HepG2 (cell line): Measurements from ENCODE around the gene TCF3. TPM values are rescaled to one million over a fixed set of nuclear protein-coding genes. Genes with fewer than 3 reads are reported as not detected.

Source experiments
- DMTF1 ChIP-seq: sonication (generic); formaldehyde crosslinking; IDR thresholded peaks from 2 replicates; pipeline ENCODE4 v1.4.0; 2020; ENCODE audit warnings: mild to moderate bottlenecking, missing genetic modification reagents
- KLF13 ChIP-seq: sonication (generic); formaldehyde crosslinking; IDR thresholded peaks from 2 replicates; pipeline ENCODE4 v1.4.0; 2020; ENCODE audit warnings: mild to moderate bottlenecking, missing genetic modification reagents
- NFYC ChIP-seq: IDR thresholded peaks from 2 replicates; pipeline ENCODE4 v1.6.1; 2016; ENCODE audit warnings: missing genetic modification reagents, missing compliant biosample characterization
- NR2C2 ChIP-seq: sonication (generic); formaldehyde crosslinking; IDR thresholded peaks from 2 replicates; pipeline ENCODE4 v1.4.0; 2020; ENCODE audit warnings: missing genetic modification reagents, mild to moderate bottlenecking, moderate library complexity, borderline replicate concordance
- PREB ChIP-seq: sonication (generic); formaldehyde crosslinking; IDR thresholded peaks from 2 replicates; pipeline ENCODE4 v1.4.0; 2020; ENCODE audit warnings: missing genetic modification reagents
- RAD21 ChIP-seq: fragments of 450-650 bp; formaldehyde crosslinking; IDR thresholded peaks from 2 replicates; pipeline ENCODE4 v1.5.0; 2020; ENCODE audit warnings: mild to moderate bottlenecking
- SMC3 ChIP-seq: IDR thresholded peaks from 2 replicates; pipeline ENCODE4 v1.6.1; 2011; ENCODE audit warnings: low read length, improper control_type of control experiment
- SOX13 ChIP-seq, 3 experiments: fragments of 450-650 bp in 1 of 3; sonication (generic) in 1 of 3; formaldehyde crosslinking in 1 of 3; IDR thresholded peaks in 2 of 3; conservative IDR thresholded peaks in 1 of 3; 2 replicates each; pipeline versions ENCODE4 v1.5.0 to v1.6.1; 2016 to 2020; ENCODE audit warnings: antibody characterized with exemption in 1 of 3, mild to moderate bottlenecking in 1 of 3, missing compliant biosample characterization in 1 of 3, missing genetic modification reagents in 1 of 3, moderate library complexity in 1 of 3
- TEAD2 ChIP-seq: sonication (generic); formaldehyde crosslinking; IDR thresholded peaks from 2 replicates; pipeline ENCODE4 v1.9.0; 2021; ENCODE audit warnings: missing genetic modification reagents
- ZBTB34 ChIP-seq: sonication (generic); formaldehyde crosslinking; IDR thresholded peaks from 2 replicates; pipeline ENCODE4 v1.8.0; 2022; ENCODE audit warnings: mild to moderate bottlenecking, missing genetic modification reagents
- ZBTB49 ChIP-seq: sonication (generic); formaldehyde crosslinking; IDR thresholded peaks from 2 replicates; pipeline ENCODE4 v1.4.0; 2020; ENCODE audit warnings: missing genetic modification reagents, borderline replicate concordance
- ZFY ChIP-seq: sonication (generic); formaldehyde crosslinking; IDR thresholded peaks from 2 replicates; pipeline ENCODE4 v1.4.0; 2020; ENCODE audit warnings: missing genetic modification reagents
- ZNF3 ChIP-seq: IDR thresholded peaks from 2 replicates; pipeline ENCODE4 v1.7.0; 2017; ENCODE audit warnings: inconsistent platforms
- ZNF33A ChIP-seq: sonication (generic); formaldehyde crosslinking; IDR thresholded peaks from 2 replicates; pipeline ENCODE4 v1.5.1; 2020; ENCODE audit warnings: missing genetic modification reagents, mild to moderate bottlenecking, moderate library complexity, borderline replicate concordance
- ZNF354B ChIP-seq: sonication (generic); formaldehyde crosslinking; IDR thresholded peaks from 2 replicates; pipeline ENCODE4 v1.8.0; 2022; ENCODE audit warnings: mild to moderate bottlenecking, missing genetic modification reagents
- ZNF749 ChIP-seq: sonication (generic); formaldehyde crosslinking; IDR thresholded peaks from 2 replicates; pipeline ENCODE4 v1.8.0; 2022; ENCODE audit warnings: mild to moderate bottlenecking, missing genetic modification reagents, moderate library complexity, borderline replicate concordance
- ZNF770 ChIP-seq: sonication (generic); formaldehyde crosslinking; IDR thresholded peaks from 2 replicates; pipeline ENCODE4 v1.5.0; 2020; ENCODE audit warnings: mild to moderate bottlenecking, missing genetic modification reagents
- ZNF816 ChIP-seq: sonication (generic); formaldehyde crosslinking; IDR thresholded peaks from 2 replicates; pipeline ENCODE4 v1.8.0; 2022; ENCODE audit warnings: missing genetic modification reagents, mild to moderate bottlenecking, borderline replicate concordance
- ZNF879 ChIP-seq: sonication (generic); formaldehyde crosslinking; IDR thresholded peaks from 2 replicates; pipeline ENCODE4 v1.8.1; 2023; ENCODE audit warnings: missing genetic modification reagents
- polyA plus RNA-seq, 8 experiments: library from polyadenylated mRNA; depleted of rRNA in 3 of 8; stranded (reverse) in 7 of 8; unstranded in 1 of 8; fragments of >200 nt; fragmentation: Illumina TruSeq in 4 of 8; extraction: Trizol in 4 of 8; gene quantifications; 2 replicates each; pipeline versions ENCODE4 v1.2.1 to v1.2.3, GENCODE V29; 2011 to 2016; ENCODE audit warnings: low read depth in 4 of 8, missing spikeins in 1 of 8, mixed read lengths in 1 of 8; ENCODE audit not compliant: insufficient read depth in 1 of 8
- total RNA-seq, 5 experiments: library from RNA; depleted of rRNA; stranded (reverse); fragments of >200 nt; fragmentation: Illumina TruSeq; extraction: Trizol; gene quantifications; 2 replicates each; pipeline ENCODE4 v1.2.3, GENCODE V29; 2016; ENCODE audit warnings: low read depth in 1 of 5

TCF3 gene
- total and polyA plus RNA-seq, 2 of the 13 experiments (the other 11 are each of a cell fraction or from before 2014, with no cell fraction given), result 51.4 to 53.2 TPM

GRCh38 chr19:1652471-1653299, at the start of gene TCF3 (continued):
- no peak; the same call in 1 of the 2 replicates for TF ChIP-seq ZNF33A (CRISPR knock-in tag)
- TF ChIP-seq SMC3, result no peak
- TF ChIP-seq KLF13, result no peak
- 0 out of 2 replicates have a peak, but pooled peaks have one; percentile 18 for TF ChIP-seq ZNF770 (CRISPR knock-in tag)
- no peak for TF ChIP-seq TEAD2
- no peak; the same call in 1 of the 2 replicates for TF ChIP-seq ZNF879 (CRISPR knock-in tag)
- TF ChIP-seq ZNF816 (CRISPR knock-in tag), result no peak
- TF ChIP-seq PREB (CRISPR knock-in tag), result no peak
- TF ChIP-seq ZFY (CRISPR knock-in tag), result peak; percentile 73
- peak; percentile 99 for TF ChIP-seq NFYC
- no peak; the same call in 1 of the 2 replicates for TF ChIP-seq RAD21 (CRISPR knock-in tag)
- no peak for TF ChIP-seq NR2C2 (CRISPR knock-in tag)
- no peak for TF ChIP-seq ZBTB34 (CRISPR knock-in tag)
- TF ChIP-seq ZBTB49, result no peak
- TF ChIP-seq SOX13 (IDR thresholded peaks at IDR 0.05), result no peak
- TF ChIP-seq SOX13 (CRISPR knock-in tag; conservative IDR thresholded peaks at IDR 0.05 in 1 of 2, IDR thresholded peaks at IDR 0.05 in 1 of 2), result peak in 1 of 2 experiments; percentile 14; a peak in 2 of 4 replicates
- TF ChIP-seq ZNF749 (CRISPR knock-in tag), result no peak
- TF ChIP-seq ZNF354B (CRISPR knock-in tag), result no peak
- TF ChIP-seq ZNF3 (CRISPR knock-in tag), result no peak
- no peak for TF ChIP-seq DMTF1 (CRISPR knock-in tag)
